NCI-H2107 (cell line): Measurements from ENCODE around the gene TMEM165.

Experiments used
- DNase-seq: peaks from one replicate; lab custom pipeline; 2025; lab: John Stamatoyannopoulos, UW

Gene TMEM165

GRCh38 chr4:55367084-55367722 is 28.6 kb upstream of the TMEM165 start:
- DNase-seq, result no peak

GRCh38 chr4:55369968-55370367 is 25.8 kb upstream of the TMEM165 start:
- DNase-seq, result no peak

GRCh38 chr4:55372259-55372658 is 23.5 kb upstream of the TMEM165 start:
- DNase-seq, result no peak

GRCh38 chr4:55373461-55373860 is 22.3 kb upstream of the TMEM165 start:
- DNase-seq, result no peak

GRCh38 chr4:55376698-55377097 is 19.1 kb upstream of the TMEM165 start:
- no peak for DNase-seq

GRCh38 chr4:55378617-55379467 is 16.9 kb upstream of the TMEM165 start:
- DNase-seq, result no peak

GRCh38 chr4:55380576-55380975 is 15.2 kb upstream of the TMEM165 start:
- DNase-seq, result no peak

- DNase-seq, result no peak
Measured at GRCh38 chr4:55381502-55381901, 14.3 kb upstream of the TMEM165 start.

GRCh38 chr4:55382488-55383003 is 13.2 kb upstream of the TMEM165 start:
- no peak for DNase-seq

- no peak for DNase-seq
Measured at GRCh38 chr4:55385201-55385649, 10.5 kb upstream of the TMEM165 start.

- no peak for DNase-seq
Measured at GRCh38 chr4:55386073-55386472, 9.7 kb upstream of the TMEM165 start.

- no peak for DNase-seq
Measured at GRCh38 chr4:55386840-55387239, 8.9 kb upstream of the TMEM165 start.

- no peak for DNase-seq
Measured at GRCh38 chr4:55393461-55394320, 2.1 kb upstream of the TMEM165 start.

GRCh38 chr4:55395218-55395528 is 584 bp upstream of the TMEM165 start:
- DNase-seq, result no peak

- DNase-seq, result no peak
Measured at GRCh38 chr4:55396308-55397125, 760 bp downstream of the TMEM165 start.

GRCh38 chr4:55397126-55397436 is 1.3 kb downstream of the TMEM165 start:
- DNase-seq, result no peak

- DNase-seq, result no peak
Measured at GRCh38 chr4:55397520-55398321, 2.0 kb downstream of the TMEM165 start.

GRCh38 chr4:55398461-55398860 is 2.7 kb downstream of the TMEM165 start:
- DNase-seq, result no peak

GRCh38 chr4:55398966-55399365 is 3.2 kb downstream of the TMEM165 start:
- no peak for DNase-seq

- DNase-seq, result no peak
Measured at GRCh38 chr4:55399581-55399980, 3.8 kb downstream of the TMEM165 start.

- DNase-seq, result no peak
Measured at GRCh38 chr4:55405073-55405472, 9.3 kb downstream of the TMEM165 start.
